ENCODE data around the gene BAZ1B.

GRCh38 chr7:73549176-73549575 lies 27.1 kb upstream of the BAZ1B start:
- no peak for TF ChIP-seq CTCF (IDR thresholded peaks at IDR 0.05)
- no peak for TF ChIP-seq ZFX (IDR thresholded peaks at IDR 0.05; ENCODE audit: borderline replicate concordance)
